HG03066 (cell line): Measurements from ENCODE around the gene ANKS6.
"Not testable (repeated sequence)": the region's sequence is repeated elsewhere in the genome, so short reads cannot be mapped to it uniquely, and the experiment has no call there.

Source experiments
- ATAC-seq: cut with Tn5 transposase; IDR thresholded peaks from one replicate; pipeline ENCODE4 v1.9.1; 2021; ENCODE audit warnings: low read depth; ENCODE audit not compliant: unreplicated experiment

ANKS6 gene

GRCh38 chr9:98708103-98708932 is 88.0 kb downstream of the ANKS6 start:
- no peak for ATAC-seq

- no peak for ATAC-seq
Observed at GRCh38 chr9:98707166-98708102, 88.9 kb downstream of the ANKS6 start.

GRCh38 chr9:98706651-98707165 is 89.6 kb downstream of the ANKS6 start:
- no peak for ATAC-seq

- no peak for ATAC-seq
Observed at GRCh38 chr9:98702835-98703380, 93.4 kb downstream of the ANKS6 start.

- no peak for ATAC-seq
Observed at GRCh38 chr9:98702340-98702739, 94.0 kb downstream of the ANKS6 start.

- no peak for ATAC-seq
Observed at GRCh38 chr9:98701576-98701975, 94.8 kb downstream of the ANKS6 start.

GRCh38 chr9:98700801-98701200 is 95.6 kb downstream of the ANKS6 start:
- no peak for ATAC-seq

GRCh38 chr9:98698856-98699255 is 97.5 kb downstream of the ANKS6 start:
- no peak for ATAC-seq

GRCh38 chr9:98694943-98695342 is 101.4 kb downstream of the ANKS6 start:
- ATAC-seq = no peak

- ATAC-seq = no peak
Observed at GRCh38 chr9:98692392-98692791, 104.0 kb downstream of the ANKS6 start.

GRCh38 chr9:98691890-98692289 is 104.5 kb downstream of the ANKS6 start:
- no peak for ATAC-seq

GRCh38 chr9:98690686-98691085 is 105.7 kb downstream of the ANKS6 start:
- ATAC-seq = no peak

GRCh38 chr9:98688710-98689495 is 107.5 kb downstream of the ANKS6 start:
- ATAC-seq = no peak

GRCh38 chr9:98687911-98688310 is 108.4 kb downstream of the ANKS6 start:
- no peak for ATAC-seq

- no peak for ATAC-seq
Observed at GRCh38 chr9:98686961-98687855, 109.1 kb downstream of the ANKS6 start.

GRCh38 chr9:98684816-98685215 is 111.5 kb downstream of the ANKS6 start:
- not testable (repeated sequence) for ATAC-seq
